Ishikawa (cell line): ENCODE data around the gene NPPA.
A peak's percentile ranks its signal among the peaks of the same experiment; 100 is the strongest.

Experiments
- CEBPB ChIP-seq: IDR thresholded peaks from 2 replicates; pipeline ENCODE4 v1.6.1; 2012
- CREB1 ChIP-seq: IDR thresholded peaks from 2 replicates; pipeline ENCODE4 v1.6.1; 2012; ENCODE audit warnings: low read depth
- EGR1 ChIP-seq: IDR thresholded peaks from 2 replicates; pipeline ENCODE4 v1.6.1; 2012
- EP300 ChIP-seq: IDR thresholded peaks from 2 replicates; pipeline ENCODE4 v1.6.1; 2012; ENCODE audit warnings: borderline replicate concordance
- FOXM1 ChIP-seq: IDR thresholded peaks from 2 replicates; pipeline ENCODE4 v1.6.1; 2012; ENCODE audit warnings: low read depth, borderline replicate concordance
- MAX ChIP-seq: IDR thresholded peaks from 2 replicates; pipeline ENCODE4 v1.6.1; 2012
- NFIC ChIP-seq: IDR thresholded peaks from 2 replicates; pipeline ENCODE4 v1.6.1; 2012
- RAD21 ChIP-seq: IDR thresholded peaks from 2 replicates; pipeline ENCODE4 v1.6.1; 2012; ENCODE audit warnings: low read depth
- REST ChIP-seq: IDR thresholded peaks from 2 replicates; pipeline ENCODE4 v1.6.1; 2012; ENCODE audit warnings: low read depth, mild to moderate bottlenecking
- TAF1 ChIP-seq: IDR thresholded peaks from 2 replicates; pipeline ENCODE4 v1.6.1; 2012; ENCODE audit warnings: low read depth, mild to moderate bottlenecking
- TCF12 ChIP-seq: IDR thresholded peaks from 2 replicates; pipeline ENCODE4 v1.6.1; 2012; ENCODE audit warnings: low read depth
- TEAD4 ChIP-seq: IDR thresholded peaks from 2 replicates; pipeline ENCODE4 v1.6.1; 2012
- USF1 ChIP-seq: IDR thresholded peaks from 2 replicates; pipeline ENCODE4 v1.6.1; 2012
- YY1 ChIP-seq: IDR thresholded peaks from 2 replicates; pipeline ENCODE4 v1.6.1; 2012; ENCODE audit warnings: low read depth
- ZBTB7A ChIP-seq: IDR thresholded peaks from 2 replicates; pipeline ENCODE4 v1.6.1; 2012; ENCODE audit warnings: low read depth

NPPA gene

GRCh38 chr1:11880911-11881748, 33.5 kb upstream of the NPPA start:
- TF ChIP-seq TEAD4 (no peak), FOXM1 (no peak), MAX (no peak), EP300 (no peak), CREB1 (no peak), CEBPB (no peak), YY1 (no peak), ZBTB7A (no peak), RAD21 (no peak)

- TF ChIP-seq CREB1 (no peak), NFIC (no peak), MAX (no peak), REST (no peak), YY1 (no peak), TCF12 (no peak), TEAD4 (no peak), USF1 (no peak), EP300 (no peak), TAF1 (no peak), RAD21 (no peak), FOXM1 (no peak), ZBTB7A (no peak), CEBPB (no peak), EGR1 (no peak)
Observed at GRCh38 chr1:11880181-11880575, 32.6 kb upstream of the NPPA start.

- TF ChIP-seq TAF1 (no peak), NFIC (no peak), REST (0 out of 2 replicates have a peak, but pooled peaks have one; percentile 24), USF1 (no peak), MAX (no peak)
Observed at GRCh38 chr1:11879311-11880180, 32.0 kb upstream of the NPPA start.

GRCh38 chr1:11878891-11879190, 31.3 kb upstream of the NPPA start:
- TF ChIP-seq EGR1: no peak
- no peak for TF ChIP-seq REST
- no peak for TF ChIP-seq YY1
- no peak for TF ChIP-seq TEAD4
- no peak for TF ChIP-seq USF1
- TF ChIP-seq CREB1: no peak
- TF ChIP-seq MAX: no peak
- TF ChIP-seq RAD21: no peak
- no peak for TF ChIP-seq TAF1
- no peak for TF ChIP-seq CEBPB
- TF ChIP-seq NFIC: no peak
- TF ChIP-seq TCF12: no peak
- TF ChIP-seq EP300: no peak
- TF ChIP-seq ZBTB7A: no peak
- TF ChIP-seq FOXM1: no peak
